ENCODE measurements around the gene CDKN1A.

The CDKN1A gene

DNA sequence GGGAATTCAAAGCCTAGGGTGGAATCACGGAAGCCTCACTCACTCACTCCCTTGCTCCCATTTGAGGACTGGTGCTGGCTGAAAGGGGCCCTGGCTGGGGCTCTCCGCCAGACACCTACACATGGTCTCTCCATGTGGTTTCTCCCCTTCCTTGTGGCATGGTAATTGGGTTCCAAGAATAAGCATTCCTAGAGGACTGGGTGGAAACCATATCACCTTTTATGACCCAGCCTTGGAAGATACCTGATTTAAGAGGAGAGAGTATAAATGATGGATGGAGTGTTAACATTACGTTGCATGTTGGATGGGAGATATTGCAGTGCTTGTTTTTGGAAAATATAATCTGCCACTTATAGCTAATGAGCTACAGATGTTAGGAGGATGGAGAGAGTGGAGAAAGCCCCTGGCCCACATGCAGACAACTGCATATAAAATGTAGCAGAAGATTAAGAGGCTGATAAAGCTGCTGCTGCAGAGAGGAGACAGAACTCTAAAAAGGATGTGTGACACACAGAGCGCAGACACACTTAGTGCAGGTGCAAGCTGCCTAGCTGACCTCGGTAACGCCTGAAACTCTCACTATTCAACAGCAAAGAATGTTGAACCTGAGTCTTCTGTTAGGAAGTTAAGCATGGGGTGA lies 23.3 kb upstream of the CDKN1A start:
- no peak for DNase-seq (ENCODE audit: low read depth)

DNA sequence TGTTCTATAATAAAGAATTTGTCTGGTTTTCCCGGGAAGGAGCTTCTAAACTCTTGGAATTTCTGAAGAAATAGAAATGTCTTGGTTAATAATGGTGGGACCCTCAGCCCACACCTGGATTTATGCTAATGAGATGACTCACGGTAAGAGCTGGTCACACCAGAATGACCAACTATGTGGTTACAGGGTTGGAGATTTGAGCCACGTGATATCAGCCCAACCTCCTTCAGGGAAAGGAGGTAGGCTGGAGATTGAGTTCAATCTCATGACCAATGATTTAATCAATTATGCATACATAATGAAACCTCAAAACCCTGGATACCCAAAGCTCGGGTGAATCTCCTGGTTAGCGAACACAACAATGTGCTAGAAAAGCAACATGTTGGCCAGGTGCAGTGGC lies 22.1 kb upstream of the CDKN1A start:
- no peak for DNase-seq (ENCODE audit: low read depth)

DNA sequence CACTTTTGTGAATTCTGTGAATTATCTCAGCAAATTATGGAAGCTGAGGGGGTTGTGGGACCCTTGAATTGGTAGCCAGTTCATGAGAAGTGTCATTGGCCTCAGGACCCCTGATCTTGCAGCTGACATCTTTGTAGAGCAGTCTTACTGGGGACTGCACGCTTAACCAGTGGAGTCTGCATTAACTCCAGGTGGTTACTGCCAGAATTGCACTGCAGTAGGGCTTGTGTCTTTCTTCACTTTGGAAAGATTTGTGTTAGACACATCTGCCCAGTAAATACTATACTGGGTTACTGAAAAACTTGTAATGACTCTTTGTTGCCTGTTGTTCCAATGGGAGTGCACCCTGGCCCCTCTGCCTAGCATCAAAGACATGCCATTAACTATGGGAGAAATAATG lies 21.2 kb upstream of the CDKN1A start:
- no peak for DNase-seq (ENCODE audit: low read depth)

DNA sequence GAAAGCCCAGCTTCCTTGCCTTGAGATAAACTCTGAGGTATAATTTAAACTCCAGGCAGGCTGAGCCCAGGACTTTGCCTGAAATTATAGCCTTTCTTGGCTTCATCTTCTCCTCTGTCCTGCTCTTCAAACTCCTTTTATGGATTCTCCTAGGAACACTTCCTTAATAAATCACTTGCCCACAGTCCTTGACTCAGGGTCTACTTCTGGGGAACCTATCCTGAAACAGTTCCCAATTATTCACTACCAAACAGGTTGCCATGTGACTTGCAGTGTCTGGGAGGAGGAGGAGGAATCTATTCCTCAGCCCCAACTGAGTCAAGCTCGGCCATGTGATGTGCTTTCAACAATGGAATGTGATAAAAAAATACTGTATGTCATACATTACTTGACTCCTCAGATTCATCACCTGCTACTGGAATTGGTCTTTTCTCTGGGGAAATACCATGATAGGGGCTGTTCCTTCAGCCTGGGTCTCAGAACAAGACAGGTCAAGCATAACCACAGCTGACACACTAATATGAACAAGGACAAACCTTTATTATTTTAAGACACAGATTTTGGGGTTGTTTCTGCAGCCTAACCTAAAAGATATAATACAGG lies 20.5 kb upstream of the CDKN1A start:
- peak; percentile 76 for DNase-seq (ENCODE audit: low read depth)

DNA sequence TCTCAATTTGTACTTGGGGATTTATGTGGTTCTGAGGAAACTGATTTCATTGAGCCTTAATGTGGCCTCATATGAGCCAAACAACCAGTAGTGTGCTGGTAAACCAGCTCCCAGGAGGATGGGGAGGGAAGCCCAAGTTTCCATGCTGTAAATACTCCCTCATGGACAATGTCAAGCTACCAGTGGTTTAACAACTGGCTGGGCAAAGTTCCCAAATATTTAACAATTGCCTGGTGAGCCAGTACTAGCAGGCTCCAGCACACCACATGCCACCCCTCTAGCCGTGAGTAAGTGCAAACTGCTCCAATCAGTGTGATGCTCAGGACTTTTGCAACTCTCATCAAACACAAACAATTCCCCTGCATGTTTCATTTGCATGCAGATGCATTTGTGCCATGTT lies 19.2 kb upstream of the CDKN1A start:
- no peak for DNase-seq (ENCODE audit: low read depth)

DNA sequence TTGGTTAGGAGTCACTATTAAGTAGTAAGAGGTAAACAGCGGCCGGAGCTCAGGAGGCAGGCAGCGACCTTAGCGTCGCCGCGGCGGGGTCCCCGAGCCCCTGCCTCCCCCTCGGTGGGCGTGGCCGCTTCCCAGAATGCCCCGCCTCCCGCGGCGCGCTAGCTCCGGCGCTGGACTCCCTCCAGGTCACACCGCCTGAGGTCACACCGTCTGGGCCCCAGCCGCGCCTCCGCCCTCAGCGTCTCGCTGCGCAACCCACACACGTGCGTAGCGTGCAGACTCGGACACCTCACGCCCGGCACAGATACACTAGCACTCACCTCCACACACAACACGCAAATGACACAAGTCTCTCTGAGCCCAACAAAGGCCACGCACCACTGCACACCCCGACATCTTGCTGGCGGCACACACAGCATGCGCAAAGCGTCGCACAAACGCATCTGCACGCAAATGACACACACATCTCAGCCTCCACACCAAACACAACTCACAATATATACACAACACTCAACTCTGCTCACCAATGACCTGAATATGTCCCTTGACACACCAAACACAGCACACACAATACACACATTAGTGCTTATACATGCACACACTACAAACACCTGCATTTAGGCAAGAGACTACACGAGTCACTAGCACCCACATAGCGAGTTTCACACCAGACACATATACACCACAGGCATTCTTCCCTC lies 17.6 kb upstream of the CDKN1A start:
- DNase-seq (ENCODE audit: low read depth) = peak; percentile 51

DNA sequence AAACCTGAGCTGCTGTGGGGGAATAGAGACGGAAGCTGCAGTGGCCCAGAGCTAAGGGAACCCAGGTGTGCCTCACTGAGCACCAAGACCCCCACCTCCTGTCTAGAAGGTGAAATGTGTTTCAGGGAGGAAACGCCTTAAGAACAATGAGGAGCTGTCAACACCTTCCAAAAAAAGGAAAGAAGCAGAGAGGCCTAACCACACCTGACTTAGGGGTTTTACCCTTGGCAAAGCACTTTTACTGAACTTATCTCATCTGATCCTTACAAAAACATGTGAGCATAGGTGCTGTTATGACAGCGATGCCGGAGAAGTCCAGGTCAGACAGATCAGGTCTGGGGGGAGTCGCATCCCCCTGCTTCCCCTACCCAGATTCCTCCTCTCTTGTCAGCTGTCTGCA lies 16.1 kb upstream of the CDKN1A start:
- no peak for DNase-seq (ENCODE audit: low read depth)

DNA sequence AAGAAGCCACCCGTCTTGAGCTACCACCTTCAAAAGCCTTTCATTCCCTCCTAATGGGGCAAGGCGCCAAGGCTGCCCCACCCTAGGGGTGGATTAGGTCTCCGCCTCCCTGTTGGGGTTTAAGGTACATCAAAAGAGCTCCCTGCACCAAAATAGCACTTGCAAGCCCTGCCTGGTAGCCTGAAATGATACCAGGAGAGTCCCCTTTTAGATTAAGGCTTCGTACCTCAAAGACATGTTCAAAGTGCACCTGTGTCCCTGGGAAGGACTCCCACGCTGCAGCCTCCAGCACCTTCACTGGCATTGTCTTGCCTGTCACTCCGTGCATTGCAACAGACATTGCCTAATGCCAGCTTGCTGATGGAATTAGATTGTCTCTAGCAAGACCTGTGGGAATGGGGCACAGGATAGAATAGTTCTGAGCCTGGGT lies 15.7 kb upstream of the CDKN1A start:
- DNase-seq (ENCODE audit: low read depth) = no peak

DNA sequence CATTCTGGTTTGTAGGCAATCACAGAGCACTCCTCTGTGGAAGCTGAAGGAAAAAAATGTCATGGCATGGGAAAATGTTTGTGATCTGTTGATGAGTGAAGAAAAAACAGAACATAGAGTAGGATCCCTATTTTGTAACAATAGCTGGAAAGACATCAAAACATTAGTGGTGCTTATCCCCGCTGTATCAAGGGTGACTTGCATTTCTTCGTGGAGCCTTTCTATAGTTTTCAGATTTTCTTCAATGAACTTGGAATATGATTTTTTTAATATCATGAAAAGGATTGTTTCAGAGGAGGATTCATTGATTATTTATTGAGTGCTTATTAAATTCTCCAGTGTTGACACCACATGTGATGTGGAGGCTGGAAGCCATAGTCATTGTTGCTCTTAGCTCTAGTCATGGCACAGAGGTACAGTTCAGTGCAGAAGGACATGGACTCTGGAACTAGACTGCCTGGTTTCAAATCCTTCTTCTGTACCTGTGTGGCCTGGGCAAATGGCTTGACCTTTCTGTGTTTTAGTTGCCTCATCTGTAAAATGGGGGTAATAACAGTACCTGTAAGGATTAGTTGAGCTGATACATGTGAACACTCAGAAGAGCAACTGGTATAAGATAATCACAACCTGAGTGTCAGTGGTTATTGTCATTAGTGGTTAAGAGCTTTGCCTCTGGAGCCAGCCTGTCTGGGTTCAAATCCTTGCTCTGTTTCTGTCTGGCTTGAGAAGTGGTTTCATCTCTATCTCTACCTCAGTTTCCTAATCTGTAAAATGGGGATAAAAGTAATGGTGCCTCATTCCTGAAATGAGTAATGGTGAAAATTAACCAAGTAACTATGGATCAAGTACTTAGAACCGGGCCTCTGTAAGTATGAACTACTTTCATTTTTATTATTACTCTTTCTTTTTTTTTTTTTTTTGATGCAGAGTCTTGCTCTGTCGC lies 14.7 kb upstream of the CDKN1A start:
- DNase-seq (ENCODE audit: low read depth) = no peak

DNA sequence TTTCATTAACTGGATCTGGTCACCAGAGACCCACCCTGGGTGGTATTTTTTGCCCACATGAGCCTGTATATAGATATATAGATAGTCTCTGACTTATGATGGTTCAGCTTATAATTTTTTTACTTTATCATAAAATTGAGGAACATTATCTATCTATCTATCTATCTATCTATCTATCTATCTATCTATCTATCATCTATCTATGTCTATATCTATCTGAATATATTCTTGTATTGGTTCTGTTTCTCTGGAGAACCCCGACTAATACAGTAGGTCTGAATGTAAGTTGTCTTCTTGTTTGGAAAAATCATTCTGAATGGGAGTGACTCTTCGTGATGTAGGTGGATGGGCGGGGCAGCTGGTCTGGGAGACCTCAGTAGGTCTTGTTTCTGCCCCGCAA lies 13.3 kb upstream of the CDKN1A start:
- DNase-seq (ENCODE audit: low read depth) = no peak

DNA sequence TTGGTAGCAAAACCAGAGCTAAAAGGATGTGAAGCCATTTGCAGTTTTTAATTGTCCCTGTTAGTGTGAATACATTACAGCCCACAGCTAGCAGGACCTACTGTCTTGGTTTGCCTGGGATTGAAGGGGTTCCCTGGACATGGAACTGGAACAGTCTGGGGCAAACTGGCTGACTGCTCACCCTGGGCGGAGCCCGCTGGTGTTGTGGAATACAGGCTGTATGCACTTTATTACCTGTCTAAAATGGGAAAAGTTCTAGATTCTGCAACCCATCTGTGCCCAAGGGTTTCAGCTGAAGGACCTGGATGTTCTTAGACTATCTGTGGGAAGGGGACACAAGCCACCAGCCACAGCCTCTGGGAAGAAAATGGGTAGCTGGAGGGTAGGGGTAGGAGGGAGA lies 12.2 kb upstream of the CDKN1A start:
- no peak for DNase-seq (ENCODE audit: low read depth)

DNA sequence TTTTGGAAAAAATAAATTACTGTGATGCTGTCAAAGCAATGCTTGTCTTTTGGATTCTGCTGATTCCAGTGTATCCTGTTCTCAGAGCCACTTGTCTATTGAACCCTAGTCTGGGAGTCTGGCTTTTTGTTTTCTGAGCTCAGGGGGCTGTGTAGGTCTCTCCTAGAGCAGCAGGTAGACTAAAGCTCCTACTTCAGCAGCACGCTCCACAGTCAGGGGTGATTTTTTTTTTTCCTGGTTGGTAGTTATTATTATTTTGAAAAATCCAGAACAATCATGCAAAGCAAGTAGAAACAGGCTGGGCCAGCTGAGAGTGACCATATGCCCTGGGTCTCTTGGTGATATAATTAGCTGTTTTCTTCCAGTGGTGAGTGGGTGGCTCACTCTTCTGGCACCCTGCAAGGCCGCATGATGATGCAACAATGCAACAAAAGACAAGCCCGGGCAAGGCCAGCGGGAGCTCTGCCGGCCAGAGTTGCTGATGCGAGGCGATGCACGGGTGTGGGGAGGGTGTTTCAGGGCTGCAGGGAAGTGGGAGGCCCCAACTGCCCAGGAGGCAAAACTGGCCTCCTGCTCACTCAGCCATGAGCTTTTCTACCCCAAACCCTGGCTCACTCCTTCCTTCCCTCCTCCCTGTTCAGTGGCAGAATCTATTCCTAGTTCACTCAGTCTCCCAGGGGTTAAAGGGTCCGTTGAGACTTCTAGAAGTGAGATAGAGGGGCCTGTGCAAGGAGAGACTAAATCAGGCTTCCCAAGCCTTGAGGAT lies 11.5 kb upstream of the CDKN1A start:
- DNase-seq (ENCODE audit: low read depth) = peak; percentile 98

DNA sequence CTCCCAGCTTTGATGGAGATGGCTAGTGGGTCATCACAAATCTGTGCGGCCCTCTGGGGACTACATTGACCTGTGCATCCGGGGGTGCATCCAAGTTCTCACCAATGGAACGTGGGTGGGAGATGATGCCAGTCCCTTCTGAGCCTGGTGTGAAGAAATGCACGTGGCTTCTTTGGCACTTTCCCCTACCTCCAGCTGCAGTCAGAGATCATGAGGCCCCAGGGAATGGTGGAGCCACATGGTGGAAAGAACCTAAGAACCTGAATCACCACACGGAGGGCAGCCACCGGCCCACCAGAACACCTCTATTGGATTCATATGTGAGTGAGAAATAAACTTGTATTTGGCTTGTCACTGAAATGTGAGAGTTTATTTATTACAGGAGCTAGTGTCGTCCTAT lies 9.9 kb upstream of the CDKN1A start:
- DNase-seq (ENCODE audit: low read depth) = no peak

DNA sequence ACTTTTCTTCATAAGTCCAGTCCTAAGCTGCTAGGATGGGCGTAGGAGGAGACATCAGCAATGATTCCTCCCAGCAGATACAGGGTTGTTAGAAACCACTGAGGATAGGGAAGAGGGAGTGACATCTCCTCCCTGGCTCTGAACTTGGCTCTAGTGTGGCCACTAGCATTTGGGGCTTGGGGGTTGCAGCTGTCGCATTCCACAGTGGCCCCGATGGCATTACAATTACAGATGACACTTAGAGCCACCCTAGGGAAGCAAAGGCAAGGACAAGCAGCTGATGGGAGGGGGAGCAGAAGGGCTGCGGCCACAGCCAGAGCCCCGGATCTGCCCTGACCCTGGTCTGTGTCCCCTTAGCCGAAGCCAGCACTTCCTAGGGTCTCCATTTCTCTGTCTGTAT lies 9.5 kb upstream of the CDKN1A start:
- no peak for DNase-seq (ENCODE audit: low read depth)

DNA sequence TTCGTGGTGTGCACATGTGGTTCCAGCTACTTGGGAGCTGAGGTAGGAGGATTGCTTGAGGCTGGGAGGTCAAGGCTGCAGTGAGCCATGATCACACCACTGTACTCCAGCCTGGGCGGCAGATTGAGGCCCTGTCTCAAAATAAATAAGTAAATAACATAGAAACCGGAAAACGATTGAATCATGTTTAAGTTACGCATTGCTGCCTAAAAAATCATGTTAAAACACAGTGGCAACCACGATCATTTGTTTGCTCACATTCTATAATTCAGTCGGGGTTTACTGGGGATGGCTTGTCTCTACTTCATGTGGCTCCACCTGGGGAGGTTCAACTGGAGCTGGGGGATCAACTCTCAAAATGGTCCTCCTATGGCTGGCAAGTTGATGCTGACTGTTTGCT lies 8.2 kb upstream of the CDKN1A start:
- no peak for DNase-seq (ENCODE audit: low read depth)

DNA sequence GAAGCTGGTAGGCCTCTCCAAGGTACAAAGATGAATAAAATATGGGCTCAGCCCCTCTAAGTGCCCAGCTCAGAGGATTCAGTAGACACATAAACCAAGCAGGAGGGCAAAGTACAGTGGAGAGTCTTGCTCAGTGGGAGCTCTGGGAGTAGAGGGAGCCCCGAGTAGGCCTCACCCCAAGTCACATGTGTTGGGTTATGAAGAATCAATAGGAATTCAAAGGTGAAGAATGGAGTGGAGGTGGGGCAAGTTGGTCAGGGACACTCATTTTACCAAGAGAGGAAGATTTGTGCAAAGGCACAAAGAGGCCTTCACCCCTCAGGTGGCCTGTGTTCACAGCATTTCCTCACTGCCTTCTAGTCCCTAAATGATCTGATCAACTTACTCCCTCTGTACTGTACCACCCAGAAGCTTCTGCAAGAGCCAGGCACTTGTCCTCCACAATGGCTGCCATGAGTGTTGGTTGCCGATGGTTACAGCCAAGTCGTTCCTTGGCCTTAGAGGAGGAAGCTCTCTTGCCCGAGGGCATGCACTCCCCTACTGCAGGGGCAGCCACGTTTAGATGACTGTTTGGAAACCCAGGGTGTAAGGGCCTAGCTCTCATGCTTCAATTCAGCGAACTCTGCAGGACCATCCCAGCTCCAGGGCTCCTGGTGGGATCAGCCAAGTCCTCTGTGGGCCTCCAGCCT lies 6.7 kb upstream of the CDKN1A start:
- DNase-seq (ENCODE audit: low read depth) = no peak

DNA sequence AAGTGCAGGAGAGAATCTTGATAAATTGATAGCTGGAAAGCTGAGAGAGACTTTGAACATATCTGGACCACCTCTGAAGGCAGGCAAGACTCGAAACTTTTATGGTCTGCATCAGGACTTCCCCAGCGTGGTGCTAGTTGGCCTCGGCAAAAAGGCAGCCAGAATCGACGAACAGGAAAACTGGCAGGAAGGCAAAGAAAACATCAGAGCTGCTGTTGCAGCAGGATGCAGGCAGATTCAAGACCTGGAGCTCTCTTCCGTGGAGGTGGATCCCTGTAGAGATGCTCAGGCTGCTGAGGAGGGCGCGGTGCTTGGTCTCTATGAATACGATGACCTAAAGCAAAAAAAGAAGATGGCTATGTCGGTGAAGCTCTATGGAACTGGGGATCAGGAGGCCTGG lies 4.6 kb upstream of the CDKN1A start:
- DNase-seq (ENCODE audit: low read depth) = no peak

DNA sequence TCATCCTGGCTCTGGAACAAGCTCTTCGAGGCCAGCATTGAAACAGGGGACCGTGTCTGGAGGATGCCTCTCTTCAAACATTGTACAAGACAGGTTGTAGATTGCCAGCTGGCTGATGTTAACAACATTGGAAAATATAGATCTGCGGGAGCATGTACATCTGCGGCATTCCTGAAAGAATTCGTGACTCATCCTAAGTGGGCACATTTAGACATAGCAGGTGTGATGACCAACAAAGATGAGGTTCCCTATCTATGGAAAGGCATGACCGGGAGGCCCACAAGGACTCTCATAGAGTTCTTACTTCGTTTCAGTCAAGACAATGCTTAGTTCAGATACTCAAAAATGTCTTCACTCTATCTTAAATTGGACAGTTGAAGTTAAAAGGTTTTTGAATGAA lies 3.6 kb upstream of the CDKN1A start:
- no peak for DNase-seq (ENCODE audit: low read depth)

DNA sequence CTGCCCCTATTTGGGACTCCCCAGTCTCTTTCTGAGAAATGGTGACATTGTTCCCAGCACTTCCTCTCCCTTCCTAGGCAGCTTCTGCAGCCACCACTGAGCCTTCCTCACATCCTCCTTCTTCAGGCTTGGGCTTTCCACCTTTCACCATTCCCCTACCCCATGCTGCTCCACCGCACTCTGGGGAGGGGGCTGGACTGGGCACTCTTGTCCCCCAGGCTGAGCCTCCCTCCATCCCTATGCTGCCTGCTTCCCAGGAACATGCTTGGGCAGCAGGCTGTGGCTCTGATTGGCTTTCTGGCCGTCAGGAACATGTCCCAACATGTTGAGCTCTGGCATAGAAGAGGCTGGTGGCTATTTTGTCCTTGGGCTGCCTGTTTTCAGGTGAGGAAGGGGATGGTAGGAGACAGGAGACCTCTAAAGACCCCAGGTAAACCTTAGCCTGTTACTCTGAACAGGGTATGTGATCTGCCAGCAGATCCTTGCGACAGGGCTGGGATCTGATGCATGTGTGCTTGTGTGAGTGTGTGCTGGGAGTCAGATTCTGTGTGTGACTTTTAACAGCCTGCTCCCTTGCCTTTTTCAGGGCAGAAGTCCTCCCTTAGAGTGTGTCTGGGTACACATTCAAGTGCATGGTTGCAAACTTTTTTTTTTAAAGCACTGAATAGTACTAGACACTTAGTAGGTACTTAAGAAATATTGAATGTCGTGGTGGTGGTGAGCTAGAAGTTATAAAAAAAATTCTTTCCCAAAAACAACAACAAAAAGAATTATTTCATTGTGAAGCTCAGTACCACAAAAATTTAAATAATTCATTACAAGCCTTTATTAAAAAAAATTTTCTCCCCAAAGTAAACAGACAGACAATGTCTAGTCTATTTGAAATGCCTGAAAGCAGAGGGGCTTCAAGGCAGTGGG lies 2.1 kb upstream of the CDKN1A start:
- DNase-seq (ENCODE audit: low read depth) = peak; percentile 60

Data from iris pigment epithelial cell (primary cell).